Activated naive CD4-positive, alpha-beta T cell treated with Interleukin-2 at 50 U/mL for 16 hours (primary cell): ENCODE data around the gene HEG1.

ENCODE experiments used
- DNase-seq: peaks from one replicate; pipeline ENCODE4 v3.0.0-alpha.2; 2020

Gene HEG1

DNA sequence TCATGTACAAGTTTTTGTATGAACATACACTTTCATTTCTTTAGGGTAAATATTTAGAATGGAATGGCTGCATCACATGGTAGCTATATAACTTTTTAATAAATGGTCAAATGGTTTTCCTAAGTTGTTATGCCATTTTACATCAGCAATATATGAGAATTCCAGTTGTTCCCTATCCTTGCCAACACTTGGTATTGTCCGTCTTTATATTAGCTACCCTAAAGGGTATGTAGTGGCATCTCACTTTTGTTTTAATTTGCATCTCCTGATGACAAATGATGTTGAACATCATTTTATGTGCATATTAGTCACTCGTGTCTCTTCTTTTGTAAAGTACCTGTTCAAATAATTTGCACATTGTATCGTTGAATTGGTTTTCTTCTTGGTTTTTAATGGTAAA, 118.7 kb downstream of the HEG1 start:
- no peak for DNase-seq

DNA sequence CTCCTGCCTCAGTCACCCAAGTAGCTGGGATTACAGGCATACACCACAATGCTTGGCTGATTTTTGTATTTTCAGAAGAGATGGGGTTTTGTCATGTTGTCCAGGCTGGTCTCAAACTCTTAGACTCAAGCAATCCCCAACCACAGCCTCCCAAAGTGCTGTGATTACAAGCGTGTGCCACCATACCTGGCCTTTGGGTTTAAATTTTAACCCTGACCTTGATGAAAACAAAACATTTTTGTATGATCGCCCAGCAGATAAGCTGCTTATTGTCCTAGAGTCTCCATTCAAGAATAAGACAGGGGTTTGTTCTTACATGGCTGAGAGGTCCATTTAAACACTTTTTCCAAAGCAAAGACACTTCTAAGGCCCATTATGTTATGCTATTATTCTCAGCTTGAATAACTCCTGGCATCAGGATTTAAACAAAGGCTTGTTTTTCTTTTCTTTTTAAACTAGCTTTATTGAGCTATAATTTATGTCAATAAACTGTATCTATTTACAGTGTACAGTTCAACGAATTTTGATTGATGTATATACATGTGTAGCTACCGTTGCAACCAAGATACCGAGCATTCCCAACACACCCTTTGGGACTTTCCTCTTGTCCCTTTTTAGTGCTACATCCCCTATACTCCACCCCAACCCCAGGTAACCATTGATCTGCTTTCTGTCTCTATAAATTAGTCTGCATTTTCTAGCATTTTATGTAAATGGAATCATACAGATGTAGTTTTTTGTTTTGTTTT, 119.8 kb downstream of the HEG1 start:
- no peak for DNase-seq

DNA sequence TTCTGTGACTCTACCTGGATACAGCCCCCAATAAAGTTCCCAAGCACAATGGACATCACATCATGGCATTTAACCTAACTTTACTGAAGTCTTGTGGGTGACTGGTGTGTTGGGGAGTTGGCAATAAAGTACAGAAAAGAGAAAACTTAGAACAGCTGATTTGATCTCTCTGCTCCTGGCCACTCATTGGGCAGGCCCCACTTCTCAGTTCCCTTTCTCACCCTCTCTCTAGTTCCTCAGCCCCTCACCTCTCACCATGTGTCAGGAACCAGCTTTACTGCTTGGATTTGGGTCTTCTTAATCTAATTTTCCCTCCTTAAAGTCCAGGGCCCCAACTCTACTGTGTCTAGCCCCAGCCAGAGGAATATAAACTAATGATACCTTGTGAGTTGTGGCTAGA, 120.5 kb downstream of the HEG1 start:
- DNase-seq: no peak

DNA sequence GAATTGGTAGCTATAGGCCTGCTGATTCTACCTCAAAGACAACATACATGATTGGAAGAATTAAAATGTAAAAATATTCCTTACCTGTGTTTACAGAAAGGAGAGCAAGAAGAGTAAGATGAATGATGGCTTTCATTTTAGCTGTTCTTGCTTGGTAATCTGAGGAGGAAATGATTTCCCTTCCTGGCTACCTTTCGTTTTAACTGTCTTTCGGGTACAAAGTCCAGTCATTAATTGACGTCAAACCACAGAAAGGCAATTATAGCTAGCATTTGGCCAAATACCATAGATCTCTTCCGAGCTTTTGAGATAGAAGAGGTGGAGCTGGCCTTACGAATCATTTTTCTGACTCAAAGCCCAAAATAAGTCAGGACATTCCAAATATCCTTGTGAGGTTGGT, 121.2 kb downstream of the HEG1 start, which contains the start of gene MUC13:
Gene MUC13, minus strand, starts transcription at position 175 of the 400 bp plus-strand sequence. Its CDS starts 39 bp downstream, at position 136.
- DNase-seq: no peak

DNA sequence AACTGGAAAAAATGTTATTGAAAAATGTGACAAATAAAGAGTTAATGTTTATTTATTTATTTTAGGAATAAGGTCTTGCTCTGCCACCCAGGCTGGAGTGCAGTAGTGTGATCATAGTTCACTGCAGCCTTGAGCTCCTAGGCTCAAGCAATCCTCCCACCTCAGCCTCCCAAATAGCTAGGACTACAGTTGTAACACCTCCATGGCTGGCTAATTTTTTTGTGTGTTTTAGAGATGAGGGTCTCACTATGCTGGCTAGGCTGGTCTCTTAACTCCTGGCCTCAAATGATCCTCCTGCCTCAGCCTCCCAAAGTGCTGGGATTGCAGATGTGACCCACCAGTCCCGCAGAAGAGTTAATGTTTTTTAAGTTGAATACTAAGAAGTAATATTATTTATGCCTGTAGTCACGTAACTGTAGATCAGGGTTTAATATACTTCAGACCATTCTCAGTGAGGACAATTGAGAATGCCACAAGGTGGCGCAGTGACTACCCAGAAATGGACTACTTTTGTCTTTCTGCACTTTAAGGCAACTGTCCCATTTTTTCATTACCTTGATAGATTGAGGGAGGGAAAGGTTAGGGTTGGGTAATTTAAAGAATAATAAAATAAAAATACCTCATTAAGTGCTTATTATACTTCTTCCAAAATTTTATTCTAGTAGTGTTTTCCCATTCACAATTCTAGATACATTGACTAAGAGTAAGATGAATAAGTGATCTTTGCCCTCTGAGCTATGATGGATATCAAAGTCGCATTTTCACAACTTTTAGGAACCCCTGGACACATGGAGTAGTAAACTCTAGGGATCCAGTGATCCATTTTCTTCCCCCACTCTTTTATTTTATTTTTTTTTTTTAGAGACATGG, 127.2 kb downstream of the HEG1 start:
- peak; percentile 59 for DNase-seq

DNA sequence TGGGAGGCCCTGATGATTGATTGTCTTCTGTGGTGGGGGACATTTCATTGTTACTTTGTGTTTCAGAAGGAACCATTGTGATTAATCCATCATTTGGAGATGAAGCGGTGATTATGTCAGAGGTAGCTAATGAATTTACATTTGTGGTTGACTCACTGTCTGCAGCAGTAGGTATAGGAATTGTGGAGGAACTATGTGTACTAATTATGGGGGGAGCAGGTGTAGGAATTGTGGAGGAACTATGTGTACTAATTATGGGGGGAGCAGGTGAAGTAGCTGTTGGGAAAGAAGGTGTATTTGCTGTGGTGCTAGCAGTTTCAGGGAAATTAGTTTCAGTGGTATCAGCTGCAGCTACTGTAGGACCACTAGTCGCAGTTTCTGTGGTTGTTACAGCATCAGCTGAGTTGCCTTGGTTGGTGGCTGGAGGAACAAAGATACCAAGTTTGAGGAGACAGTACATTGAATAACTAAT, 128.2 kb downstream of the HEG1 start:
- no peak for DNase-seq

DNA sequence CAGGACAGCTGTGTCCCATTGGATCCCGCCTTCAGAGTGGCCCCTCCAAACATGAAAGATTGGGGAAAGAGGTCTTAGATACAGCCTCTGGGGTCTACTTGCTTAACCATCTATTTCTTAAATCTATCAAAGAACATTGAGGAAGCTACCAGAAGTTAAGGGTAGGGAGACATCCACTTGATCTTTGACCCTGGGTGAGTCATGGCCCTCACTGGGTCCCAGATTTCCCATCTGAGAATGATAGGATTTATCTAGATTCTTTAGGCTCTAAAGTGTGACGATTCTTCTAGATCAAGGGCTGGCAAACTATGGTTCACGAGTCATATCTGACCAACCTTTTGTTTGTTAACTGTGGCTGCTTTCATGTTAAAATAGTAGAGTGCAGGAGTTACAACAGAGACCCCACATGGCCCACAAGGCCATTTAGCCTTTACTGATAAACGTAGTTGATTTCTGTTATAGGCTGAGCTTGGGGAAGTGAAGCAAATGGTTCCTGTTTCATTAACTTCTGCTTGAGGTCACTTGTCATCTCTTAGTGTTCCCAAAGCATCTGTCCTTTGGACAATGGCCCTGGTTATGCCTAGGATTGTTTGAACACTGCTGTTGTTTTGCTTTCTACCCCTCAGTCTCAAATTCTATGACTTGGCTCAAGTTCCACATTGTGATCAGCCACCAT, 129.2 kb downstream of the HEG1 start:
- DNase-seq: no peak

DNA sequence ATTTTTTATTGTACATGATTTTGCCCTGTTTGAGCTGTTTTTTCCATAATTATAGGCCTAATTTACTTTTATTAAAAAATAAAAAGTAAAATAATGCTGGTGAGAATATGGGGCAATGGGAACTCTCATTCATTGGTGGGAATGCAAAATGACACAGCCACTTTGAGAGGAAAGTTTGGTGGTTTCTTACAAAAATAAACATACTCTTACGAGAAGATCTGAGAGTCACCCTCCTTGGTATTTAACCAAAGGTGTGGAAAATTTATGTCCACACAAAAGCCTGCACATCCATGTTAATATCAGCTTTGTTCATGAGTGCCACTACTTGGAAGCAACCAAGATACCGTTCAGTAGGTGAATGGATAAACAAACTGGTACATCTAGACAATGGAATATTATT, 131.1 kb downstream of the HEG1 start:
- no peak for DNase-seq

DNA sequence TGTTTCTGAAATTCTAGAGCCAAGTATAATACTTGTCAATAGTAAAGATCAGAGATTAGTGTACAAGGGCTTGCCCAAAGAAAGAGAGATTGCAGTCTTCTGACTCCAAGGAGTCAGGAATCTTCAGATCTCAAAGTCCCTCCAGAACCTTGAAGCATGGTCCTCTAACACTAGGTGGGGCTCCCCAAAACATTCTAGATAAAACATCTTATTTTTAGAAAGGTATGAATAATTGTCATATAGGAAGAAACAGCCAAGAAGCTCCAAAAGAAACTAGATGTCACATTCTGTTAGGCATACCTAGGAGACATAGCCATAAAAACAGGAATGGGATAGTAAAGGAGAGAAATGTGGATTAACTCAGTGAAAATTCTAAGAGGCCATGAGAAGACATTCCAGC, 132.0 kb downstream of the HEG1 start:
- DNase-seq: no peak

DNA sequence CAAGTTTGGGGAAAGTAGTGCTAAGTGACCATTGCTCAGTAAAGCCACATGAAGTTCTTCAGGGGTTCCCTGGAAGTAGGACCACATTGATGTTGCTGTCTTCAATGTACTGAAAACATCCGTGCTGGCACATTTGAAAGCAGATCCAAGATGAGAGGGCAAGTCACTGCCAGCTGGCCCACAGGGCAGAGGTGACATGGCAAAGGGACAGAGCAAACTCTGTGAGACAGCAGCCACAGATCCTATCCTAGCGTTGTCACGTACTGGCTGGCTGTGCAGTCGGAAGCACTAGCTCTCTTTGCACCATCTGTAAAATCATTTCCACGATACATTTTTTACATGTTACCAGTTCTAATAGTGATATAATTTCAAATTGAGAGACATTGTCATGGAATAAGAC, 135.1 kb downstream of the HEG1 start:
- DNase-seq: no peak

DNA sequence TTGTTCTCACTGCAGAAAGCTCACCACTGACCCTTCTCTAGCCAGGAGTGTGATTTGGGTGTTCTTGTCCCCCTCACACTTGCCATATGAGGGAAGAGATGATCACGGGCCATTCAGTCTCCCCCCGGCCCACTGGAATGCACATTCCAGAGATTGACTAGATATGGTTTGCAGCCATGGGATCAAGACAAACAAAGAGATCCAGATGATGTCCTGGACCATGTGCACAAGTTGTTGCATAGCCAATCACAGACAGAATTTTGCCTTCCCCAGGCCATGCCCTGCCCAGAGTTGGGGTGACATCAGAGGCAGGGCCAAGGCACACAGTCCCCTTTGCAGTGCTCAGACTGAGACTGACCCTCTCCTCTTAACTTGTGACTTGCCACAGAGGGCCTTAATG, 136.0 kb downstream of the HEG1 start:
- DNase-seq: no peak

DNA sequence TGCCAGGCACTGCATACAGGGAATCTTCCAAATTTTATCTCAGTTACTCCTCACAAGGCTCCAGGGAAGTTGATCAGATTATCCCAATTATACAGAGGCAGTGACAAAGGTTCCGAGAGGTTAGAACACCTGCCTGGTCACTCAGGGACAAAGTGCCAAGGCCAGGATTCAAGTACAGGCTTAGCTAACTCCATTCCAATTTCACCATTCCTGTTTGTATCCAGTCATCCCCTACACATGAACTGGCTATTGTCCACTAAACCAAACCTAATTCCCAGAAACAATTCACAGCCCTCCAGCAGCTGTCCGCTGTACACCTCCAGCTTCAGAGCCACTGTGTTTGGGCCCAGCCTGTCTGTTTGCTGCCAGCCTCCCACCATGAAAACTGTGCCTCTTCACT, 137.3 kb downstream of the HEG1 start:
- no peak for DNase-seq

DNA sequence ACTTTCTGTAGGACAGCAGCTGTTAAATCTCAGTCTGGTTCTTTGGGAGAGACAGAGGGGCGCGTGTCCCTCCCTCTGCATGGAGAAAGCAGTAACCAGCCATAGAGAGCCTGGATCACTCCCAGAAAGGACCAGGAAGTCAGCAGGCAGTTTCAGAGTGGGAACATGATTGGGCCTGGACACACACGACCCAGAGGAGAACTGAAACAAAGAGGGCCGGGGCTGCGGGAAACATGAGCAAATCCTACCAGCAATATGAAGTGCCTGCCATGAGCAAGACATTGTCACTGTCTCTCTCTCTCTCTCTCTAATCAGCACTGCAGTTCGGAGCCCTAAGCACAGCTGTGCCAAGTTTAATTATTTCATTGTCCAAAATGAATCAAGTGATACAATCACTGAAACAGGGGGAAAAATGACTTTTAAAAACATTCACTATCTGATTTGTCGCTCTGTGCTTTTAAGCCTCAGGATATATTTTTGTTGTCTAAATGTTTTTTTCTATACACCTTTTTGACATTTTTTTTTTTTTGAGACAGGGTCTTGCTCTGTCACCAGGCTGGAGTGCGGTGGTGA, 138.9 kb downstream of the HEG1 start:
- DNase-seq: no peak
